GM03348 (cell line): ENCODE measurements around the gene SEL1L.
"Not testable (repeated sequence)": the region's sequence is repeated elsewhere in the genome, so short reads cannot be mapped to it uniquely, and the experiment has no call there.

Source experiments
- DNase-seq: peaks from one replicate; pipeline ENCODE4 v3.0.0; 2012; ENCODE audit warnings: low spot score

The SEL1L gene

GRCh38 chr14:81533536-81534343 lies at the start of gene SEL1L:
Gene SEL1L, minus strand, starts transcription at chr14:81533853. Its CDS starts 109 bp downstream, at chr14:81533744.
- DNase-seq, result peak; percentile 98

- no peak for DNase-seq
Observed at GRCh38 chr14:81582420-81582819, 48.8 kb upstream of the SEL1L start.

GRCh38 chr14:81579115-81579514 lies 45.5 kb upstream of the SEL1L start:
- no peak for DNase-seq

GRCh38 chr14:81571437-81571836 lies 37.8 kb upstream of the SEL1L start:
- no peak for DNase-seq

GRCh38 chr14:81567302-81567701 lies 33.6 kb upstream of the SEL1L start:
- DNase-seq, result no peak

- peak; percentile 41 for DNase-seq
Observed at GRCh38 chr14:81565441-81566290, 32.0 kb upstream of the SEL1L start.

GRCh38 chr14:81562818-81563217 lies 29.2 kb upstream of the SEL1L start:
- peak; percentile 35 for DNase-seq

- DNase-seq, result no peak
Observed at GRCh38 chr14:81561084-81561775, 27.6 kb upstream of the SEL1L start.

- no peak for DNase-seq
Observed at GRCh38 chr14:81559385-81559784, 25.7 kb upstream of the SEL1L start.

GRCh38 chr14:81557146-81557545 lies 23.5 kb upstream of the SEL1L start:
- DNase-seq, result no peak

- no peak for DNase-seq
Observed at GRCh38 chr14:81555684-81556083, 22.0 kb upstream of the SEL1L start.

- no peak for DNase-seq
Observed at GRCh38 chr14:81555051-81555450, 21.4 kb upstream of the SEL1L start.

GRCh38 chr14:81551471-81551870 lies 17.8 kb upstream of the SEL1L start:
- no peak for DNase-seq

GRCh38 chr14:81550001-81550637 lies 16.5 kb upstream of the SEL1L start:
- no peak for DNase-seq

- not testable (repeated sequence) for DNase-seq
Observed at GRCh38 chr14:81541206-81541605, 7.6 kb upstream of the SEL1L start.

GRCh38 chr14:81537193-81537592 lies 3.5 kb upstream of the SEL1L start:
- DNase-seq, result no peak

GRCh38 chr14:81536241-81536771 lies 2.7 kb upstream of the SEL1L start:
- DNase-seq, result no peak

- DNase-seq, result no peak
Observed at GRCh38 chr14:81535396-81536164, 1.9 kb upstream of the SEL1L start.

GRCh38 chr14:81534510-81535074 lies 939 bp upstream of the SEL1L start:
- DNase-seq, result no peak

GRCh38 chr14:81533212-81533535 lies 479 bp downstream of the SEL1L start:
- no peak for DNase-seq

- peak; percentile 17 for DNase-seq
Observed at GRCh38 chr14:81529391-81529790, 4.3 kb downstream of the SEL1L start.
